ENCODE results near the gene GLT1D1.

The GLT1D1 gene

GRCh38 chr12:129002427-129002826, 149.1 kb downstream of the GLT1D1 start:
- DNase-seq (ENCODE audit: low spot score), result no peak

DNA sequence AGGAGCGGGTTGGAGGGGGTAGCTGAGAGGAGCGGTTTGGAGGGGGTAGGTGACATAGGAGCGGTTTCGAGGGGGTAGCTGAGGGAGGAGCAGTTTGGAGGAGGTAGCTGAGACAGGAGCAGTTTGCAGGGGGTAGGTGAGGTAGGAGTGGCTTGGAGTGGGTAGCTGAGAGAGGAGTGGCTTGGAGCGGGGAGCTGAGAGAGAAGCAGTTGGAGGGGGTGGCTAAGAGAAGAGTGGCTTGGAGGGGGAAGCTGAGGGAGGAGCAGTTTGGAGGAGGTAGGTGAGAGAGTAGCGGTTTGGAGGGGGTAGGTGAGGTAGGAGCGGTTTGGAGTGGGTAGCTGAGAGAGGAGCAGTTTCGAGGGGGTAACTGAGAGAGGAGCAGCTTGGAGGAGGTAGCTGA, 152.1 kb downstream of the GLT1D1 start:
- no peak for DNase-seq (ENCODE audit: low spot score)

- DNase-seq (ENCODE audit: low spot score), result no peak
Measured at GRCh38 chr12:129005829-129006228, 152.6 kb downstream of the GLT1D1 start.

- no peak for DNase-seq (ENCODE audit: low spot score)
Measured at GRCh38 chr12:129009833-129010622, 156.8 kb downstream of the GLT1D1 start.

- no peak for DNase-seq (ENCODE audit: low spot score)
Measured at GRCh38 chr12:129016159-129016558, 162.9 kb downstream of the GLT1D1 start.

GRCh38 chr12:129025055-129025454, 171.8 kb downstream of the GLT1D1 start:
- DNase-seq (ENCODE audit: low spot score), result no peak

DNA sequence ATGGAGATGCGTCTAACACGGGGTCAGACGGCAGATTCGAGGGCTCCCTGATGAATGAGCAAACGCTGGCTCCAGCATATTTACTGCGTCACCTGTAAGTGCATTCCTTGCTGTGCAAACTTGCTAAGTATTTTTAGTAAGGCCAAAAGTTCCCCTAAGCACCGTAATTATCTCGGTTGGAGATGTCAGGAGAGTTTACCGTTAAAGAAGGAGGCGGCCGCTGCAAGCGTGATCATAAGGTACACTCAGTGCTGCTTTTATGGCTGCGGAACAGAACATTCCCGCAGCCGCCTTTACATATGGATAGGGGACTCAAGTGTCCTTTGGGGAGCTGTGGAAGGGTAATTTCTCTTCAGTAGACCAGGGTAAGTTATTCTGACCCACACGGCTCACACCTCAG, 175.6 kb downstream of the GLT1D1 start:
- no peak for DNase-seq (ENCODE audit: low spot score)

All from pons (tissue), 1 donor.